OCI-LY7 (cell line): ENCODE data around the gene VSIG10L2. TPM values are rescaled to one million over a fixed set of nuclear protein-coding genes. Genes with fewer than 3 reads are reported as not detected.

Source experiments
- BruUV-seq: library from RNA; stranded (reverse); fragments of 400-500 nt; replicated peaks from 2 replicates; lab custom pipeline; 2021; lab: Mats Ljungman, UMichigan
- CTCF ChIA-PET: fragments of 300-600 bp; sonication (Branson Sonifier 250); formaldehyde crosslinking; loops from one replicate; lab custom pipeline; 2022; ENCODE audit warnings: antibody characterized with exemption; ENCODE audit not compliant: unreplicated experiment; lab: Charles Lee
- POLR2A ChIA-PET: fragments of 300-600 bp; sonication (Branson Sonifier 250); formaldehyde crosslinking; loops from one replicate; lab custom pipeline; 2022; ENCODE audit warnings: antibody characterized with exemption; lab: Charles Lee
- DNase-seq: peaks from one replicate; pipeline ENCODE4 v3.0.0-alpha.2; 2015; ENCODE audit warnings: low spot score
- H2AFZ ChIP-seq: fragments of 200-600 bp; sonication (generic), shearing (Covaris generic); 2 replicates; pipeline ENCODE4 v1.6.1; 2014; ENCODE audit warnings: mild to moderate bottlenecking, antibody characterized with exemption, low read length, moderate library complexity
- H3K27ac ChIP-seq: fragments of 200-600 bp; sonication (generic); 2 replicates; pipeline ENCODE4 v1.5.1; 2014; ENCODE audit warnings: mixed run types, low read depth, mild to moderate bottlenecking, moderate library complexity, low read length, inconsistent platforms; ENCODE audit not compliant: poor library complexity, severe bottlenecking
- H3K36me3 ChIP-seq: fragments of 200-600 bp; sonication (generic); 2 replicates; pipeline ENCODE4 v1.6.1; 2014; ENCODE audit warnings: mild to moderate bottlenecking, antibody characterized with exemption, low read length, moderate library complexity, mixed read lengths; ENCODE audit not compliant: insufficient read depth
- H3K4me1 ChIP-seq: fragments of 200-600 bp; sonication (generic); 2 replicates; pipeline ENCODE4 v1.5.1; 2014; ENCODE audit warnings: mild to moderate bottlenecking, low read length; ENCODE audit not compliant: insufficient read depth, poor library complexity, severe bottlenecking
- H3K4me2 ChIP-seq: fragments of 200-600 bp; sonication (generic); 2 replicates; pipeline ENCODE4 v1.6.1; 2014; ENCODE audit warnings: mild to moderate bottlenecking, low read length
- H3K4me3 ChIP-seq: fragments of 200-600 bp; sonication (generic); 2 replicates; pipeline ENCODE4 v1.5.1; 2014; ENCODE audit warnings: mild to moderate bottlenecking, low read depth, low read length; ENCODE audit not compliant: poor library complexity, severe bottlenecking
- H3K79me2 ChIP-seq: fragments of 200-600 bp; sonication (generic); 2 replicates; pipeline ENCODE4 v1.6.1; 2016; ENCODE audit warnings: low read depth, mild to moderate bottlenecking, low read length, moderate library complexity, mixed read lengths; ENCODE audit not compliant: insufficient read depth
- H3K9me2 ChIP-seq: fragments of 200-600 bp; sonication (generic); 2 replicates; pipeline ENCODE4 v1.6.1; 2016; ENCODE audit warnings: mild to moderate bottlenecking, low read length, mixed read lengths; ENCODE audit not compliant: insufficient read depth
- H3K9me3 ChIP-seq: fragments of 200-600 bp; sonication (generic); 2 replicates; pipeline ENCODE4 v1.6.1; 2014; ENCODE audit warnings: mild to moderate bottlenecking, mixed run types, low read length, mixed read lengths
- H4K20me1 ChIP-seq: fragments of 200-600 bp; sonication (generic); 2 replicates; pipeline ENCODE4 v1.6.1; 2014; ENCODE audit warnings: mild to moderate bottlenecking, antibody characterized with exemption, low read length, moderate library complexity, mixed read lengths; ENCODE audit not compliant: insufficient read depth
- CTCF ChIP-seq: fragments of 200-600 bp; sonication (generic); conservative IDR thresholded peaks from 2 replicates; pipeline ENCODE4 v1.5.1; 2014; ENCODE audit warnings: mild to moderate bottlenecking, antibody characterized with exemption, low read length, moderate library complexity, mixed read lengths
- EZH2phosphoT487 ChIP-seq: fragments of 200-600 bp; sonication (generic); IDR thresholded peaks from 2 replicates; pipeline ENCODE4 v1.6.1; 2018; ENCODE audit warnings: low read depth, borderline replicate concordance, mild to moderate bottlenecking, mixed run types, antibody characterized with exemption, low read length, moderate library complexity, mixed read lengths
- intact Hi-C: fragments of 100-400 bp; cut with micrococcal nuclease; formaldehyde crosslinking; loops from one replicate; pipeline ENCODE4 v1.10.0; 2022; ENCODE audit not compliant: unreplicated experiment
- total RNA-seq, 2 experiments: library from RNA; depleted of rRNA in 1 of 2; stranded (reverse); fragments of >200 nt in 1 of 2; shearing (Covaris generic) in 1 of 2; gene quantifications; 2 replicates each; pipeline ENCODE4 v1.2.3, GENCODE V29; 2014 to 2022

The VSIG10L2 gene
- total RNA-seq, 2 experiments from 2014 or later, result not detected

GRCh38 chr11:125903711-125904659, 41.9 kb upstream of the VSIG10L2 start, which contains the start of gene DDX25:
Gene DDX25 (plus strand): TSS chr11:125904508. CDS start chr11:125904518, 10 bp downstream.
- H3K36me3 ChIP-seq, result peaks cover 29% of the 10 kb centered on the region
- no TSS peak for BruUV-seq
- peaks cover 8% of the 10 kb centered on the region for H3K4me1 ChIP-seq
- H3K4me2 ChIP-seq, result peak within 1 kb of the TSS; percentile 87; the same call in 1 of the 2 replicates
- TF ChIP-seq EZH2phosphoT487, result no peak
- TF ChIP-seq CTCF, result no peak
- no peaks in the 10 kb centered on the region; the same call in 1 of the 2 replicates for H4K20me1 ChIP-seq
- POLR2A ChIA-PET, result interaction anchor here (0.7 to 1.6 kb wide), 9 partner anchors 9 to 365 kb away, joined by 3 to 8 read pairs (median 4); partner anchors contain the start of genes FAM118B, FOXRED1, RPUSD4 and SRPRA
- no peak within 1 kb of the TSS for H2AFZ ChIP-seq
- H3K4me3 ChIP-seq, result no peak within 1 kb of the TSS
- no peaks in the 10 kb centered on the region for H3K9me3 ChIP-seq
- CTCF ChIA-PET, result no interaction called here
- no peaks in the 10 kb centered on the region for H3K9me2 ChIP-seq
- intact Hi-C loops, result no loop called here
- no peak within 1 kb of the TSS for H3K27ac ChIP-seq
- no peak for DNase-seq
- H3K79me2 ChIP-seq, result peaks cover 20% of the 10 kb centered on the region; the same call in 1 of the 2 replicates

- ChIA-PET CTCF (no interaction called here), POLR2A (no interaction called here)
- Histone ChIP-seq H3K9me3 (no peaks in the 10 kb centered on the region), H3K27ac (no peak overlapping the region), H3K4me2 (no peak overlapping the region), H4K20me1 (no peaks in the 10 kb centered on the region; the same call in 1 of the 2 replicates), H2AFZ (no peak overlapping the region), H3K4me1 (peaks cover 8% of the 10 kb centered on the region), H3K9me2 (no peaks in the 10 kb centered on the region), H3K4me3 (no peak overlapping the region), H3K36me3 (peaks cover 22% of the 10 kb centered on the region), H3K79me2 (peaks cover 18% of the 10 kb centered on the region; the same call in 1 of the 2 replicates)
- no TSS peak for BruUV-seq
- no peak for DNase-seq
- TF ChIP-seq EZH2phosphoT487, result no peak
- no peak for TF ChIP-seq CTCF
- intact Hi-C loops, result no loop called here
Measured at GRCh38 chr11:125904678-125905077, 41.2 kb upstream of the VSIG10L2 start.
